Endometrial microvascular endothelial cells (primary cell): ENCODE data around the gene ERAL1. TPM values are rescaled to one million over a fixed set of nuclear protein-coding genes. Genes with fewer than 3 reads are reported as not detected.

ENCODE experiments used
- in situ Hi-C: cut with HindIII; loops from 2 replicates; pipeline ENCODE4 v1.10.0; 2017; ENCODE audit warnings: low sequenced_read_pairs, low pct_unique_long_range_greater_than_20kb; ENCODE audit errors: inconsistent ontology term
- total RNA-seq: library from RNA; depleted of rRNA; stranded (reverse); fragments of >200 nt; gene quantifications from one replicate; pipeline ENCODE4 v1.2.3, GENCODE V29; 2015; ENCODE audit errors: inconsistent ontology term

ERAL1 gene
- total RNA-seq, 1 donor from 2014 or later, result 120 TPM

GRCh38 chr17:28910534-28910933 is 55.7 kb downstream of the ERAL1 start:
- in situ Hi-C loops, result no loop called here

Other genes starting within 250 kb of the ERAL1 start
- 1.5 TPM for gene RSKR, start 240.8 kb upstream of the ERAL1 start, total RNA-seq
- 148 TPM for gene BLTP2, start 209.9 kb upstream of the ERAL1 start, total RNA-seq
- gene SDF2, start 193.1 kb upstream of the ERAL1 start, total RNA-seq, result 60.8 TPM
- 38.7 TPM for gene SUPT6H, start 192.8 kb upstream of the ERAL1 start, total RNA-seq
- gene PROCA1, start 143.1 kb upstream of the ERAL1 start, total RNA-seq, result not detected
- gene RAB34, start 137.1 kb upstream of the ERAL1 start, total RNA-seq, result 31.1 TPM
- gene RPL23A, start 135.0 kb upstream of the ERAL1 start, total RNA-seq, result 308 TPM
- 7.7 TPM for gene TLCD1, start 128.8 kb upstream of the ERAL1 start, total RNA-seq
- gene NEK8, start 126.2 kb upstream of the ERAL1 start, total RNA-seq, result 1.0 TPM
- 14.3 TPM for gene TRAF4, start 111.0 kb upstream of the ERAL1 start, total RNA-seq
- gene FAM222B, start 12.2 kb upstream of the ERAL1 start, total RNA-seq, result 23.0 TPM
- gene FLOT2, start 42.7 kb downstream of the ERAL1 start, total RNA-seq, result 102 TPM
- gene DHRS13, start 48.1 kb downstream of the ERAL1 start, total RNA-seq, result 11.3 TPM
- 14.4 TPM for gene PHF12, start 96.5 kb downstream of the ERAL1 start, total RNA-seq
- gene SEZ6, start 151.0 kb downstream of the ERAL1 start, total RNA-seq, result not detected
- 1.5 TPM for gene PIPOX, start 188.1 kb downstream of the ERAL1 start, total RNA-seq